IPS-18a (cell line): ENCODE data around the gene CCDC33.

Experiments used
- H3K27ac ChIP-seq: one replicate; pipeline ENCODE4 v1.5.1; 2013; ENCODE audit warnings: low read length
- H3K27me3 ChIP-seq: one replicate; pipeline ENCODE4 v1.6.1; 2013; ENCODE audit warnings: mild to moderate bottlenecking, low read length; ENCODE audit not compliant: control insufficient read depth, insufficient read depth
- H3K36me3 ChIP-seq: one replicate; pipeline ENCODE4 v1.6.1; 2013; ENCODE audit warnings: low read depth, low read length; ENCODE audit not compliant: control insufficient read depth
- H3K4me1 ChIP-seq: one replicate; pipeline ENCODE4 v1.6.1; 2013; ENCODE audit warnings: low read depth, low read length; ENCODE audit not compliant: control insufficient read depth
- H3K4me3 ChIP-seq: one replicate; pipeline ENCODE4 v1.5.1; 2013; ENCODE audit warnings: low read length
- H3K9ac ChIP-seq: one replicate; pipeline ENCODE4 v1.6.1; 2013; ENCODE audit warnings: mild to moderate bottlenecking, low read length, moderate library complexity
- H3K9me3 ChIP-seq: one replicate; pipeline ENCODE4 v1.6.1; 2013; ENCODE audit warnings: low read depth, low read length; ENCODE audit not compliant: control insufficient read depth

Gene CCDC33

DNA sequence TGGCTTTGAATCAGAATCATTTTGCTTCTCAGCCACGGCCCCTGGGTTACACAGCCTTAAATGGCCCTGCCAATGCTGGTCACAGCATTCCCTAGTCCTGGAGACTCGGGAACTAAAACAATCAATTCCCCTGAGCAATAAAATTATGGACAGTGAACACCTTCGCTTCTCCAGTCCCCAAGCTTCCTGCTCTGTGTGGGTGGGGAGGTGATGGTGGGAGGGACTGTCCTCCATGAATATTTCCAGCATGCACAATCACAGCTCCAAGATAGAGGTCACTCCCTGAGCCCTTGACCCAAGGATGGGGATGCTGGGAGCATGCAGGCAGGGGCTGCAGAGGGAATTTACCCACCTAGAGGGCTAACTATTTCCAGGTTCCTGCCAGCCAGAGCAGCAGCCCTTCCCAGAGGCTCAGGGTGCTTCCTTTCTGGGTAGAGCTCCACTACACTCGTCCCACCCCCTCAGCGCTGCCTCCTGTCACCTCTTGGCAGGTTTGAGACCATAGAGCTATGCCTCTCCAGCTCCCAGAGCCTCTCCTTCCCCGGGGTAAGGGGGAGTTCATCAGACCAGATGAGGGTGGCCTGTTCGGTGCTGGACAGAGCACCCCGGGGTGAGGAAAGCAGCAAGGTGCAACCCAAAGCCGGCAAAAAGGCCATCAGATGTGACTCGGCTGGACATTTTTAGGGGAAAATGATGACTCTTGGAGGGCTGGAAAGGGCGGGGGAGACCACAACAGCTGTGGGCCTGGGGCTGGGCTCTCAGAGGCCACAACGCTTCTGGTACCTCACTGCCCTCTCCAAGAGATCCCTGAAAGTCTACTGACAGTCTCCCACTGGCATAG, 14.5 kb upstream of the CCDC33 start:
- Histone ChIP-seq H3K36me3 (no peaks in the 10 kb centered on the region), H3K4me3 (no peak overlapping the region), H3K9ac (no peak overlapping the region), H3K27me3 (peaks cover 77% of the 10 kb centered on the region), H3K4me1 (peaks cover 40% of the 10 kb centered on the region), H3K27ac (no peak overlapping the region), H3K9me3 (no peaks in the 10 kb centered on the region)

DNA sequence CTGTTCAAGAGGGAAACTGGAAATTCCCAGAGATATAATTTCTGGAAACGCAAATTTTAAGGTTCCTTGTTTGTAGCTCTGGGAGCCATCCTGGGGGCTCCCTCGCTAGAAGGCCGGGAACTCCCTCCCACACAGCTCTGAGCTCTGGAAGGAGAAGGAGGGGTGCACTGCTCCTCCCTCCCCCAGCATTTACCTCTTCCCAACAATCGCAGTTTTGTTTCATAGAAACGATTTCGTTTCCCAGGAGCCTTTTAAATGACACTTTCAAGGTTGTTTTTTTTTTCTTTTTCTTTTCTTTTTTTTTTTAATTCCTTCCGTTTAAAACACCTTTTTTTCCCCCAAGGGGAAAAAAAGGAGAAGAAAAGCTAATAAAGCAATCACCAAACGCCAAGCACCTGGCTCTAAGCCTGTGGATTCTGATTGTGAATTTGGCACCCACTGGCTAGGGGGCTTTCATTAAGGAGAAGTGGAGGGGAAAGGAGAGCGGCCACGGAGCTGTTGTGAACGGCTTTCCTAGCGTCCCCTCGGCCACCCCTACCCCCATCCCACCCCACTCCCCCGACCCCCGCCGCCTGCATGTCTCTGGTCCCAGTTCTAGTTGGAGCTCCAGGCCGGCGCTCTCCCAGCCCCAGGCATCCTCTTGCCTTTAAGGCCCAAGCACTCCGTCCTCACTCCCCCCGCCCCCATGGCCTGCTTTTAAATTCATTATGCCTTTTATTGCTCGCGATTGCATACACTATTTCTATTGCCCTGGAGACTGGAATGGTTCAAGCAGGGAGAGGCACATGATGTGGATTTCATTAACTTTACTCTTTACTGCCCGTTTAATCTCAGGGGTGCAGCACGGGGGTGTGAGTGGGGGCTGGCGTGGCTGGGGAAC, 13.6 kb upstream of the CCDC33 start:
- Histone ChIP-seq H3K27me3 (peaks cover 85% of the 10 kb centered on the region), H3K9me3 (no peaks in the 10 kb centered on the region), H3K4me3 (no peak overlapping the region), H3K9ac (no peak overlapping the region), H3K27ac (no peak overlapping the region), H3K4me1 (peaks cover 40% of the 10 kb centered on the region), H3K36me3 (no peaks in the 10 kb centered on the region)

DNA sequence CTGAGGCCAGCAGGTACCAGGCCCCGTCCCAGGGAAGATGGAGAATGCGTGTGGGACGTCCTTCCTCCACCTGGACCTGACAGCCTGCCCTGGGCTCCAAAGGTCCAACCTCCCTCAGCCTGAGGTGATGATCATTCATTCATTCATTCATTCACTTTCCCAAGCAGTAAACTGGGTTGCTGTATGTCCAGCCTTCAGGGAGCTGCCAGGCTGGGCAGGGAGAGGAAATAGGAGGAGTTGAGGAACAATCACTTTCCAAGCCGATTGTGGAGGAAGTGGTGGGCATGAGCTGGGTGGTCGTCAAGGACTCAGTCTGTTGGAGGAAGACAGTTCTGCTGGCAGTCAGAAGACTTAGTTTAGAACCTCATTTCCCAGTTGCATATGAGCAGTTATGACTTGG, 10.2 kb upstream of the CCDC33 start:
- Histone ChIP-seq H3K4me1 (peaks cover 41% of the 10 kb centered on the region), H3K27me3 (peaks cover 77% of the 10 kb centered on the region)

DNA sequence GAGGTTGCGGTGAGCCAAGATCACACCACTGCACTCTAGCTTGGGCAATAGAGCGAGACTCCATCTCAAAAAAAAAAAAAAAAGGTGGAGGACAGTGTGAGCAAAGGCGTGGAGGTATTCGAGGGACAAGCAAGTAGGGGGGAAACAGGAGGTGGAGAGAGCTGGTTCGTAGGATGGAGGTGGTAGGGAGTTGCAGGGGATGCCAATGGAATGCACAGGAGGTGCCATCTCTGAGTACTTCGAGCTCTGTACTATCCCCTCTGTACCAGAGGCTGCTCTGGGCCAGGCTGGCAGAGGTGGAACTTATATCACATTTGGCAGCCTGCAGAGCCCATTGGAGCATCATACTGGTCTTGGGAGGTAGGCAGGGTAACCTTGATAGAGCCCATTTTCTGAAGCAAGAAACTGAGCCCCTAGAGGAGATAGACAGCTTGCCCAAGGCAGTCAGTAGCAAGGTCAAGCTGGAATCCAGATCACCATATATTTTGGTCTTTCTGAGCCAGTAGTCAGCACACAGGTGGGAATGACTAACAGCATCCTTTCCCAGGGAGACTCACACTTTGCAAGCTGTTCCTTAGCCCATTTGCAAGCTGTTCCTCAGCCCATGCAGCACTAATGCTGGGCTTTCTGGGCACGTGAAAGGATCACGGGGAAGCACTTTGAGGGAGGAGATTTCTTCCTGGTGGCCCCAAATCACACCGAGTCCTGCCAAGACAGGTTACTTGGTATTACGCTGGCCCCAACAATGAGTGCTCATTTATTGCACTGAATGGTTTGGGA, 9.2 kb upstream of the CCDC33 start:
- peaks cover 66% of the 10 kb centered on the region for H3K27me3 ChIP-seq
- H3K4me1 ChIP-seq, result peaks cover 31% of the 10 kb centered on the region
- H3K36me3 ChIP-seq, result no peaks in the 10 kb centered on the region
- H3K9me3 ChIP-seq, result no peaks in the 10 kb centered on the region
- no peak overlapping the region for H3K9ac ChIP-seq
- H3K27ac ChIP-seq, result no peak overlapping the region
- no peak overlapping the region for H3K4me3 ChIP-seq

More for the DNA sequence above, 10.2 kb upstream of the CCDC33 start:
- Histone ChIP-seq H3K27ac (no peak overlapping the region), H3K9ac (no peak overlapping the region), H3K9me3 (no peaks in the 10 kb centered on the region), H3K4me3 (no peak overlapping the region), H3K36me3 (no peaks in the 10 kb centered on the region)

DNA sequence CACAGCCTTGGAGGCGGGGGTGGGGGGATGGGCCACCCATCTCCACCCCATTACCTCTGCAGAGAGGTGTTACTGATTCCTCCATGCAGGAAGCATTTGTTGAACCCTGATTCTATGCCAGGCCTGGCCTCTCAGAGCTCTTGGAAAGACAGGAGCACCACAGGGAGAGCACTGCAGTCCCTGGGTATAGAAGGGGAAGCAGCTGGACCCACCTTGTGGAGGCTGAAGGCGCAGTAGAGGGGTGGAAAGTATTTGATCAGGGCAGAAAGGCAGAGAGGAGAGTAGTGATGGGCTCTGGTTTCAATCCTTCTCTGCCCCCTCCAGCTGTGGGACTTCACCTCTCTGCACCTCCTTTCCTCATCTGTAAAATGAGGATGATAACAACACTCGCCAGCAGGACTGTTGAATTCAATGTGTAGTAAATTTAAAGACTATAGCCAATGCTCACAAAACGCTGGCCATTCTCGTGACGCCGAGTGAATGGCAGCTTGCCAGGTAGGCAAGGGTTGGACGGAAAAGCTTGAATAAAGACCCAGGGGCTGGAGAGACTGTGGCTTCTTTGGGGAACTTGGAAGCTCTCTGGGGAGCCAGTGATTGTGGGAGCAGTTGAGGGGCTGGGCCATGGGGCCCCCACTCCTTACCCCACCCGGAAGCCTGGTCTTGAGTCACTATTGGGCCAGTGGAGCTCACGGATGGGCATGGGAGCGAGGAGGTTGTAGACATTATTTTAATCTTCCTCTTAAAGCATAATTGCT, 8.0 kb upstream of the CCDC33 start:
- H3K4me3 ChIP-seq, result no peak overlapping the region
- H3K27me3 ChIP-seq, result peaks cover 58% of the 10 kb centered on the region

DNA sequence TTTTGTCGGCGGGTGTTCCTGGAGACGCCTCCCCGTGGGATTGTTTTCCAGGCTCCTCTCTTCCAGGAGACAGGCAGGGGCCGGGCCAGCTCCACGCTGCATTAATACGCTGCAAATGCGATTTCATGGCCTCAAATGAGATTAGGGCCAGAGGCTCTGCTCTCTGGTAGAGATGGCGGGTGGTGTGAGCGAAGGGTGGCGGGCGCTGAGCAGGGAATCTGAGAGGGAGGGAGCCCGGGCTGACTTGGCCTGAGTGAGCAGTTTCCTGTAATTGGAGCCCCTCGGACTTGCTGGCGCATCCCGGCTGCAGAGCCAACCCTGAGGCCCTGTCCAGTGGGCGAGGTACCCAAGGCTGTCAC, 7.4 kb upstream of the CCDC33 start:
- no peak overlapping the region for H3K4me3 ChIP-seq
- H3K27me3 ChIP-seq, result peaks cover 57% of the 10 kb centered on the region
- no peak overlapping the region for H3K9ac ChIP-seq
- no peaks in the 10 kb centered on the region for H3K9me3 ChIP-seq
- no peak overlapping the region for H3K27ac ChIP-seq
- no peaks in the 10 kb centered on the region for H3K36me3 ChIP-seq
- H3K4me1 ChIP-seq, result peaks cover 21% of the 10 kb centered on the region

More for the DNA sequence above, 8.0 kb upstream of the CCDC33 start:
- Histone ChIP-seq H3K4me1 (peaks cover 27% of the 10 kb centered on the region), H3K36me3 (no peaks in the 10 kb centered on the region), H3K9ac (no peak overlapping the region), H3K9me3 (no peaks in the 10 kb centered on the region), H3K27ac (no peak overlapping the region)

DNA sequence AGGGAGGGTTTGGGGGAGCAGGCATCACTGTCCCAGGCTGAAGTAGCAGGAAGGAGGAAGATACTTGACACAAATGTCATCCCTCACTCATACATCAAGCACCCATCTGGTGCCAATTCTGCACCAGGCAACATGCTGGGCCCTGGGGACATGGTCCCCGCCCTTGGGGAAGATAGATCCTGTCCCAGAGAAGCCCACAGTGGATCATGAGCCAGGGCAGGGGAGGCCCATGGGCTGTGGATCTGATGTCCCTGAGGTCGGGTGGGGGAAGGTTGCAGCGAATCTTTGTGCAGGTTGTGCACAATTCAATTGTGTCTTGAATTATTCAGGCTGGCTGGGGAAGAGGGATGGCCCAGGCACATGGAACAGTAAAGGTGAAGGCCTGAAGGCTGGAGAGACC, 6.4 kb upstream of the CCDC33 start:
- Histone ChIP-seq H3K4me3 (no peak overlapping the region), H3K9ac (no peak overlapping the region), H3K9me3 (no peaks in the 10 kb centered on the region), H3K27me3 (peaks cover 47% of the 10 kb centered on the region), H3K36me3 (no peaks in the 10 kb centered on the region), H3K27ac (no peak overlapping the region), H3K4me1 (peaks cover 13% of the 10 kb centered on the region)

DNA sequence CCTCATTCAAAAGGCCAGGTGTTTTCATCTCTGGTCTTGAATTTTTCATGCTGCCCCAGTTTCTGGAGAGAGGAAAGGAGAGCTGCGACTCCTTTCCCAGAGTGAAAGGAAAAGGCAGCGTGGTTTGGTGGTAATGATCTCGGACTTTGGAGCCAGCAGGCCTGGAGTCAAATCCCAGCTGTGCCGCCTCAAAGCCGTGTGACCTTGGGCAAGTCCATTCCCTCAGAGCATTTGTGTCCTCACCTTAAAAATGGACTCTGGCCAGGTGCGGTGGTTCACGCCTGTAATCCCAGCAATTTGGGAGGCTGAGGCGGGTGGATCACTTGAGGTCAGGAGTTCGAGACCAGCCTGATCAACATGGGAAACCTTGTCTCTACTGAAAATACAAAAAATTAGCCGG, 4.7 kb upstream of the CCDC33 start:
- Histone ChIP-seq H3K4me3 (no peak overlapping the region), H3K27ac (no peak overlapping the region), H3K36me3 (no peaks in the 10 kb centered on the region), H3K4me1 (peaks cover 13% of the 10 kb centered on the region), H3K9ac (no peak overlapping the region), H3K9me3 (no peaks in the 10 kb centered on the region), H3K27me3 (peaks cover 29% of the 10 kb centered on the region)

DNA sequence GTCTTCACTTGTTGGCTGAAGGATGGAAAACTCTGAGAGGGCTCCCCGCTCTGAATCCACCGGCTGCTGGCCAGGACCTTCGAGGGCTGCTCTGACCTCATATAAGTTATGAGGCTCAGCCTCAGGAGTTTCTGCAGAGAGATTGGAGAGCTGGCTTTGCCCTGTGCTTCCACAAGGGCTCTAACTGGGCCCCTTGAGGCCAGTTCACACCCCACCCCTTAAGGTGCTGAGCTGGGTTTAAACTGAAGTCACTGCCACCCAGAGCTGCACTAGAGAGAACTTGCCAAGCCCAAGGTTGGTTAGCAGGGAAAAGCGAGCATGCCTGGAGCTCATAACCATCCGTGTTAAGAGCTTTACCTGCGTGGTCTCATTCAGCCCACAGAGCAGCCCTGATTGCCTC, 2.8 kb upstream of the CCDC33 start:
- H3K4me1 ChIP-seq, result peaks cover 8% of the 10 kb centered on the region
- no peak overlapping the region for H3K9ac ChIP-seq
- H3K27ac ChIP-seq, result no peak overlapping the region
- H3K9me3 ChIP-seq, result no peaks in the 10 kb centered on the region
- peaks cover 11% of the 10 kb centered on the region for H3K27me3 ChIP-seq
- H3K4me3 ChIP-seq, result no peak overlapping the region
- H3K36me3 ChIP-seq, result no peaks in the 10 kb centered on the region

DNA sequence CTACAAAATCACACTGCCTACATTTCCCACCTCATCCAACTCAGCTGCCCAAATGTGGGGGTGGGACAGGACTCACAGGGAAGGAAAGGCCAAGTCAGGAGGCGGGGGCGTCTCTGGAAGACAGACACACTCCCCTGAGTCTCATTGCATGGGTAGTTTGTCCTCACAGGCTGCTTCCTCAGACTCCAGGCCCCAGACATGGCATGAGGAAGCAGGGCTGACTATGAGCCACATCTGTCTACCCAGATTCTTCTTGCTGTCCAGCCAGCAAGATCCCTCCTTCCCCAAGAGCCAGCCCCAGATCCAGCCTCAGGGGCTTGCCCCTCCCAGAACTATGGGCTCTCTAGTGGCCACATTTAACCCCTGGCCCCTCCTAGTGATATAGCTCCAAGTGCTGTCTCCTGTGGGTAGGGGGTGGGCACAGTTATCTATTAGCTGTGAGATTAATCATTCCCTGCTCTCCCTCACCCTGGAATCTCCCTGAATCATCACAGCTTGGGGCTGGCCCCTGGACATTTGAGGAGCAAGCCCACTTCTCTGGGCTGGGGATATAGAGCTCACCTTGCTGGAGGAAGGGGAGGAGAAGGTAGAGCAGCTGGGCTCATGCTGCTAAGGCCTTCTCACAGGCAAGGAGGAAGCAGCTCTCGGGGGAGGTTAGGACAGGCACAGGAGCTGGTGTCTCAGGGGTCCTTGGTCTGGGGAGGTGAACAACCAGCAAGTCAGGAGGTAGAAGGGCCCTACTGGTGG, 2.1 kb upstream of the CCDC33 start:
- Histone ChIP-seq H3K4me3 (no peak overlapping the region), H3K36me3 (no peaks in the 10 kb centered on the region), H3K9ac (no peak overlapping the region), H3K4me1 (peaks cover 9% of the 10 kb centered on the region), H3K27me3 (peaks cover 11% of the 10 kb centered on the region), H3K27ac (no peak overlapping the region), H3K9me3 (no peaks in the 10 kb centered on the region)
